Cardiac atrium fibroblast (primary cell): Measurements from ENCODE around the gene CDC37L1. TPM values are rescaled to one million over a fixed set of nuclear protein-coding genes. Genes with fewer than 3 reads are reported as not detected.

Experiments used
- total RNA-seq: library from RNA; depleted of rRNA; stranded (reverse); fragments of >200 nt; gene quantifications from 2 replicates; pipeline ENCODE4 v1.2.3, GENCODE V29; 2015

The CDC37L1 gene
- total RNA-seq = 7.2 and 23.5 TPM in 2 replicates

DNA sequence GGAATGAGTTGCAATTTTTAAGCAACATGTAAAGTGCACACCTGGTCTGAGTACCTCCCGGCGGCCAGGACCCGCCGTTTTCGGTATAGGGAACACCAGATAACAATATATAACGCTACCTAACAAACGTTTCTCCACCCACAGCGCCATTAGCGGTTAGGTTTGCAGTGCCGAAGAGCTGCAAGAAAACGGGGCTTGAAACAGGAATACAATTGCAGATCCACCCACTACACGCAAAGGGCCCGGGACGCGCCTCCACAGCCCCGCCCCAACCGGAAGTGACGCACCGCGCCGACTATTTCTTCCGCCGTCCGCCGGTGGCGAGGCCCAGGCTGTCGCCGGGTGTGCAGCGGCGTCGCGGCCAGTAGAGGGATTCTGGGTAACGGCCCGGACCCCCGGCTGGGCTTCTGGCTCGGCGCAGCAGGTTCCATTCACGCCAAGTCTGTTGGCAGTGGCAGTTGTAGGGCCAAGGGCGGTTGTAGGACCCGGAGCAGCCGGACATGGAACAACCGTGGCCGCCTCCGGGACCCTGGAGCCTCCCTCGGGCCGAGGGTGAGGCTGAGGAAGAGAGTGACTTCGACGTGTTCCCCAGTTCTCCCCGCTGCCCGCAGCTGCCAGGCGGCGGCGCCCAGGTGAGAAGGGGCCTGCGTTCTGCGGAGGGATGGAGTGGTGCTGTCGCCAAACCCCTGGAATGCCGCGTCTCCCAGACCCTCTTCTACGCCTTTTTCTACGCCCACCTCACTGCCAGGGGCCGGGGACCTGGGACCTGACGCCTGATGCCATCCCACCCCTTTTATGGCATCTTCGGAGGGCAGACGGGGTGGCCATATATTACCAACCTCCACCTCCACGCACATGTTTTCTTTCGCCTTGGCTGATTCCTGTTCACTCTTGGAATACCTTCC lies at the start of gene CDC37L1:
CDC37L1 (plus strand) TSS at position 302 of the 905 bp plus-strand sequence; CDS start at position 501, 199 bp downstream.

GRCh38 chr9:4662108-4662988 lies 17.0 kb upstream of the CDC37L1 start, which contains the start of gene PLPP6:
Gene PLPP6 (plus strand): TSS chr9:4662294. CDS start chr9:4662376, 82 bp downstream.

GRCh38 chr9:4666042-4666699 lies 13.2 kb upstream of the CDC37L1 start, which contains the start of gene SPATA6L:
Gene SPATA6L (minus strand): TSS chr9:4666480. CDS start chr9:4666250, 230 bp downstream.

DNA sequence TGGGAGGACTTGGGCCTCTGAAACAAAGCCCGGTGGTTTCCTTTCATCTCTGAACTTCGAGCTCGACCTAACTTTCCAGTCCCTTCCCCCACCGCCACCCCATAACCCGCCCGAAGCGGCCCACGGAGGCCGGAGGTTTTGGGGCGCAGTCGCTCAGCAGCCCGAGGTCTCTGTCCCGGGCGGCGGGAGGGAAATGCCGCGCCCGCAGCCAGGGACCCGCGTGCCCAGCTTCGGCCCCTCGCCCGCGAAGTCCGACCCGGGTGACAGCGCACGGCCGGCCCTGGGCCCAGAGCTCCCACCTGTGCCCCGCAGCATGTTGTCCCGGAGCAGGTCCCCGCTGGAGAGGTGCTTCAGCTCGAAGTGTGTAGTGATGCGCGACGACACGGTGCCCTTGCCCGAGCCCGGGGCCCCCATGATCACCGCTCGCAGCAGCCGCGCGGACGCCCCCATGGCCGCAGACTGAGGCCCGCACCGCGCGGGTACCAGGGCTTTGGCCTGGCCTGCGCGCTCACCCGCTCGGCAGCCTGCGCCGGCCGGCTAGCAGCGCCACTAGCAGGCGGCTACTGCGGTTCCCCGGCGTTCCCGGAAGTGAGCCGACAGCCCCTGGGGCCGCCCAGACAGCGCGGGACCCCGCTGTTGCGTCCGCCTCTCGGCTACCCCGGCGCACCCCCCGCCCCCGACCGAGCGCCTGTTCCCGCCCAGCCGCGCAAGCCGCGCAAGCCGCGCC lies 61.4 kb downstream of the CDC37L1 start, which contains the start of gene AK3:
AK3 (minus strand) TSS at position 565 of the 727 bp plus-strand sequence; CDS start at position 450, 115 bp downstream.

Other genes with a start within 250 kb of the CDC37L1 start
- gene SLC1A1, start 189.1 kb upstream of the CDC37L1 start, total RNA-seq = 40.5 and 58.3 TPM in 2 replicates
- 3.4 and 6.6 TPM in 2 replicates for gene PLPP6, start 17.3 kb upstream of the CDC37L1 start, total RNA-seq
- gene SPATA6L, start 13.1 kb upstream of the CDC37L1 start, total RNA-seq = 0.16 TPM in 1 of 2 replicates, not detected in the other
- 46.6 and 68.2 TPM in 2 replicates for gene AK3, start 61.6 kb downstream of the CDC37L1 start, total RNA-seq
- gene RCL1, start 113.4 kb downstream of the CDC37L1 start, total RNA-seq = 5.6 and 17.5 TPM in 2 replicates